Dermis blood vessel endothelial cell (primary cell): ENCODE results near the gene VSIG10. TPM values are rescaled to one million over a fixed set of nuclear protein-coding genes. Genes with fewer than 3 reads are reported as not detected.
"Not testable (repeated sequence)": the region's sequence is repeated elsewhere in the genome, so short reads cannot be mapped to it uniquely, and the experiment has no call there.

ENCODE experiments used
- DNase-seq: peaks from one replicate; pipeline ENCODE4 v3.0.0; 2010
- total RNA-seq: library from RNA; depleted of rRNA; stranded (reverse); fragments of >200 nt; gene quantifications from 2 replicates; pipeline ENCODE4 v1.2.3, GENCODE V29; 2014

VSIG10 gene
- total RNA-seq, 1 donor from 2014 or later = 63.5 TPM

- no peak for DNase-seq
These were observed 71.6 kb downstream of the VSIG10 start for GRCh38 chr12:118032188-118032587.

- no peak for DNase-seq
These were observed 74.6 kb downstream of the VSIG10 start for GRCh38 chr12:118029166-118029565.

GRCh38 chr12:118025168-118025567 is 78.6 kb downstream of the VSIG10 start:
- DNase-seq = no peak

- DNase-seq = no peak
These were observed 80.4 kb downstream of the VSIG10 start for GRCh38 chr12:118023301-118023860.

- DNase-seq = no peak
These were observed 81.1 kb downstream of the VSIG10 start for GRCh38 chr12:118022728-118023109.

GRCh38 chr12:118022097-118022727 is 81.6 kb downstream of the VSIG10 start:
- not testable (repeated sequence) for DNase-seq

- no peak for DNase-seq
These were observed 83.8 kb downstream of the VSIG10 start for GRCh38 chr12:118020036-118020435.

GRCh38 chr12:118017926-118018325 is 85.9 kb downstream of the VSIG10 start:
- DNase-seq = no peak

GRCh38 chr12:118016424-118017264 is 87.2 kb downstream of the VSIG10 start, which contains the start of gene RFC5:
Gene RFC5, plus strand, starts transcription at chr12:118016703. Its CDS starts 125 bp downstream, at chr12:118016828.
- peak; percentile 98 for DNase-seq

- DNase-seq = no peak
These were observed 87.9 kb downstream of the VSIG10 start for GRCh38 chr12:118015944-118016343.

GRCh38 chr12:118015306-118015705 is 88.5 kb downstream of the VSIG10 start:
- no peak for DNase-seq

Other genes starting within 250 kb of the VSIG10 start
- gene KSR2, start 135.0 kb downstream of the VSIG10 start, total RNA-seq = under 0.01 and 0.60 TPM in 2 replicates
- 14.8 and 26.3 TPM in 2 replicates for gene RFC5, start 87.3 kb downstream of the VSIG10 start, total RNA-seq
- 99.0 and 102 TPM in 2 replicates for gene WSB2, start 42.8 kb downstream of the VSIG10 start, total RNA-seq
- 164 and 193 TPM in 2 replicates for gene PEBP1, start 32.1 kb upstream of the VSIG10 start, total RNA-seq